ENCODE results near the gene PTPN4. TPM values are rescaled to one million over a fixed set of nuclear protein-coding genes. Genes with fewer than 3 reads are reported as not detected.

Gene PTPN4
- total RNA-seq, 6 donors from 2014 or later, result 15.3 to 112 (median 35.9) TPM

- no peak overlapping the region for H3K27ac ChIP-seq
- H3K4me3 ChIP-seq, result no peak overlapping the region
- TF ChIP-seq POLR2A (IDR thresholded peaks at IDR 0.05) (no peak), EP300 (IDR thresholded peaks at IDR 0.05) (no peak), CTCF (IDR thresholded peaks at IDR 0.05) (no peak), POLR2AphosphoS5 (IDR thresholded peaks at IDR 0.05) (no peak)
- 80 to 84% methylated on average over 3 of the region's 3 CpGs for WGBS, 2 donors
- no peaks in the 10 kb centered on the region for H3K36me3 ChIP-seq
- no peaks in the 10 kb centered on the region for H3K4me1 ChIP-seq
- no peaks in the 10 kb centered on the region for H3K9me3 ChIP-seq
- H3K27me3 ChIP-seq, result no peaks in the 10 kb centered on the region
- DNase-seq (no peak), ATAC-seq (ENCODE audit: low FRiP score in 2 of 2) (no peak)
These were observed 272.6 kb downstream of the PTPN4 start for GRCh38 chr2:120032297-120032696.

Other genes starting within 250 kb of the PTPN4 start
- gene SCTR, start 235.4 kb upstream of the PTPN4 start, total RNA-seq, result 10 to 100 TPM in 5 of 6 donors, 1 to 10 TPM in 1; 3.2 to 52.5 (median 16.6) TPM
- 10 to 100 TPM; 13.9 to 67.5 (median 30.9) TPM for gene CFAP221, start 215.5 kb upstream of the PTPN4 start, total RNA-seq
- 1 to 10 TPM; 4.1 to 9.4 (median 6.0) TPM for gene TMEM177, start 80.7 kb upstream of the PTPN4 start, total RNA-seq